A549 (cell line): Measurements from ENCODE around the gene LRRC51. TPM values are rescaled to one million over a fixed set of nuclear protein-coding genes. Genes with fewer than 3 reads are reported as not detected.
A peak's percentile ranks its signal among the peaks of the same experiment; 100 is the strongest.

Experiments
- ATAC-seq, 2 experiments: fragments of 200-7000 bp in 1 of 2; fragments of >200 bp in 1 of 2; cut with Nextera tagmentation in 1 of 2; cut with Tn5 transposase in 1 of 2; 3 replicates each; pipeline versions ENCODE4 v1.8.0 to v1.9.1; 2018 to 2020; ENCODE audit warnings: mild to moderate bottlenecking in 1 of 2, moderate library complexity in 1 of 2
- CTCF ChIA-PET: fragments of 300-600 bp; sonication (Branson Sonifier 250); formaldehyde crosslinking; extraction: SDS; loops from one replicate; lab custom pipeline; 2021; ENCODE audit warnings: antibody characterized with exemption, inconsistent platforms; lab: Yijun Ruan, JAX
- POLR2A ChIA-PET: fragments of 350-600 bp; formaldehyde crosslinking; extraction: SDS; loops from one replicate; lab custom pipeline; 2021; ENCODE audit warnings: antibody characterized with exemption, inconsistent platforms; lab: Yijun Ruan, JAX
- DNase-seq, 2 experiments: peaks; one replicate each; pipeline versions ENCODE4 v3.0.0 to v3.0.0-alpha.2; 2011 to 2016; ENCODE audit warnings: low read depth in 1 of 2, low spot score in 1 of 2
- FAIRE-seq: peaks from 2 replicates; lab custom pipeline; 2011; peaks lifted over from hg19 to GRCh38; lab: Jason Lieb, UNC
- H3K27ac ChIP-seq, 2 experiments: fragments of >200 bp; sonication (Bioruptor Twin); formaldehyde crosslinking; 3 replicates each; pipeline ENCODE4 v1.5.1; 2016 to 2017
- H3K4me1 ChIP-seq: fragments of >200 bp; sonication (Bioruptor Twin); formaldehyde crosslinking; 3 replicates; pipeline ENCODE4 v1.6.1; 2016
- H3K4me2 ChIP-seq: fragments of >200 bp; sonication (Bioruptor Twin); formaldehyde crosslinking; 3 replicates; pipeline ENCODE4 v1.6.1; 2016
- H3K4me3 ChIP-seq: fragments of >200 bp; sonication (Bioruptor Twin); formaldehyde crosslinking; 3 replicates; pipeline ENCODE4 v1.5.1; 2016
- H3K9me3 ChIP-seq: fragments of >200 bp; sonication (Bioruptor Twin); formaldehyde crosslinking; 3 replicates; pipeline ENCODE4 v1.6.1; 2016
- CBX2 ChIP-seq: fragments of 200-600 bp; sonication (generic); IDR thresholded peaks from 2 replicates; pipeline ENCODE4 v1.6.1; 2016; ENCODE audit warnings: low read depth, mild to moderate bottlenecking, borderline replicate concordance
- CHD2 ChIP-seq: fragments of 150-350 bp; IDR thresholded peaks from 2 replicates; pipeline ENCODE4 v1.6.1; 2014; ENCODE audit warnings: low read length; ENCODE audit not compliant: partially characterized antibody
- CHD4 ChIP-seq: fragments of 200-600 bp; sonication (generic); IDR thresholded peaks from 2 replicates; pipeline ENCODE4 v1.6.1; 2016; ENCODE audit warnings: antibody characterized with exemption, mild to moderate bottlenecking, borderline replicate concordance
- EHF ChIP-seq: fragments of 250-450 bp; sonication (Bioruptor Pico); IDR thresholded peaks from 2 replicates; pipeline ENCODE4 v1.5.0; 2020; ENCODE audit warnings: mild to moderate bottlenecking
- ELK1 ChIP-seq: fragments of 150-350 bp; IDR thresholded peaks from 2 replicates; pipeline ENCODE4 v1.6.1; 2014; ENCODE audit warnings: low read depth, mild to moderate bottlenecking, low read length
- FOSB ChIP-seq: fragments of 250-450 bp; sonication (Bioruptor Pico); IDR thresholded peaks from 2 replicates; pipeline ENCODE4 v1.5.0; 2020; ENCODE audit warnings: mild to moderate bottlenecking, moderate library complexity
- FOSL2 ChIP-seq, 2 experiments: fragments of 450-650 bp in 1 of 2; fragments of >200 bp in 1 of 2; sonication (Bioruptor Twin) in 1 of 2; formaldehyde crosslinking; IDR thresholded peaks; 2 replicates each; pipeline versions ENCODE4 v1.5.0 to v1.6.1; 2016 to 2020; ENCODE audit warnings: mild to moderate bottlenecking in 1 of 2, moderate library complexity in 1 of 2
- FOXS1 ChIP-seq: fragments of 250-450 bp; sonication (Bioruptor Pico); IDR thresholded peaks from 2 replicates; pipeline ENCODE4 v1.5.0; 2020; ENCODE audit warnings: mild to moderate bottlenecking, moderate library complexity
- HDAC2 ChIP-seq: fragments of 200-600 bp; sonication (generic); IDR thresholded peaks from 2 replicates; pipeline ENCODE4 v1.6.1; 2016
- HEYL ChIP-seq: fragments of 250-450 bp; sonication (Bioruptor Pico); IDR thresholded peaks from 2 replicates; pipeline ENCODE4 v1.8.0; 2021; ENCODE audit warnings: mild to moderate bottlenecking, moderate library complexity
- HOXB5 ChIP-seq: fragments of 250-450 bp; sonication (Bioruptor Pico); IDR thresholded peaks from 2 replicates; pipeline ENCODE4 v1.5.0; 2020; ENCODE audit warnings: mild to moderate bottlenecking, moderate library complexity
- KDM1A ChIP-seq: fragments of 200-600 bp; sonication (generic); IDR thresholded peaks from 2 replicates; pipeline ENCODE4 v1.6.1; 2016; ENCODE audit warnings: low read depth, mild to moderate bottlenecking
- MAFK ChIP-seq: fragments of 450-650 bp; IDR thresholded peaks from 2 replicates; pipeline ENCODE4 v1.6.1; 2014; ENCODE audit not compliant: partially characterized antibody
- MAX ChIP-seq: IDR thresholded peaks from 2 replicates; pipeline ENCODE4 v1.6.1; 2012
- MAZ ChIP-seq: fragments of 150-350 bp; IDR thresholded peaks from 2 replicates; pipeline ENCODE4 v1.6.1; 2014; ENCODE audit warnings: antibody characterized with exemption, low read depth, low read length, borderline replicate concordance
- MYC ChIP-seq: IDR thresholded peaks from 2 replicates; pipeline ENCODE4 v1.6.1; 2012; ENCODE audit warnings: mild to moderate bottlenecking, inconsistent platforms, low read length, improper control_type of control experiment, borderline replicate concordance
- NPAS2 ChIP-seq: fragments of 250-450 bp; sonication (Bioruptor Pico); IDR thresholded peaks from 2 replicates; pipeline ENCODE4 v1.8.0; 2022; ENCODE audit warnings: mild to moderate bottlenecking, moderate library complexity, borderline replicate concordance
- NR3C1 ChIP-seq: fragments of >200 bp; sonication (Bioruptor Twin); formaldehyde crosslinking; IDR thresholded peaks from 3 replicates; pipeline ENCODE4 v1.6.1; 2017
- RAD21 ChIP-seq, 2 experiments: fragments of >200 bp in 1 of 2; sonication (Bioruptor Twin) in 1 of 2; formaldehyde crosslinking in 1 of 2; IDR thresholded peaks in 1 of 2; conservative IDR thresholded peaks in 1 of 2; 2 replicates in 1 of 2; 3 replicates in 1 of 2; pipeline ENCODE4 v1.6.1; 2012 to 2018; ENCODE audit warnings: inconsistent platforms in 1 of 2
- REST ChIP-seq: fragments of 200-600 bp; sonication (generic); IDR thresholded peaks from 2 replicates; pipeline ENCODE4 v1.6.1; 2016; ENCODE audit warnings: antibody characterized with exemption, mild to moderate bottlenecking, moderate library complexity
- RFX5 ChIP-seq: fragments of 450-650 bp; IDR thresholded peaks from 2 replicates; pipeline ENCODE4 v1.7.1; 2014; ENCODE audit warnings: antibody characterized with exemption, mild to moderate bottlenecking, moderate library complexity
- RNF2 ChIP-seq: fragments of 200-600 bp; sonication (generic); IDR thresholded peaks from 2 replicates; pipeline ENCODE4 v1.6.1; 2016; ENCODE audit warnings: low read depth, mild to moderate bottlenecking, antibody characterized with exemption, moderate library complexity, borderline replicate concordance
- TFCP2L1 ChIP-seq: fragments of 250-450 bp; sonication (Bioruptor Pico); IDR thresholded peaks from 2 replicates; pipeline ENCODE4 v1.5.0; 2021; ENCODE audit warnings: mild to moderate bottlenecking
- TP53 ChIP-seq: fragments of 250-450 bp; sonication (Bioruptor Pico); IDR thresholded peaks from 2 replicates; pipeline ENCODE4 v1.5.0; 2021; ENCODE audit warnings: mild to moderate bottlenecking, moderate library complexity
- ZFP36 ChIP-seq: fragments of 450-650 bp; IDR thresholded peaks from 2 replicates; pipeline ENCODE4 v1.6.1; 2014; ENCODE audit warnings: borderline replicate concordance; ENCODE audit not compliant: partially characterized antibody
- ZNF302 ChIP-seq: fragments of 250-450 bp; sonication (Bioruptor Pico); IDR thresholded peaks from 2 replicates; pipeline ENCODE4 v1.9.0; 2021; ENCODE audit warnings: inconsistent platforms, mild to moderate bottlenecking, moderate library complexity
- ZSCAN20 ChIP-seq: fragments of 250-450 bp; sonication (Bioruptor Pico); IDR thresholded peaks from 2 replicates; pipeline ENCODE4 v1.8.0; 2022; ENCODE audit warnings: mild to moderate bottlenecking, moderate library complexity
- WGBS: methylation state at CpG from one replicate; pipeline ENCODE4 v1.1.6; 2017; ENCODE audit errors: missing lambda C conversion rate; 5-methylcytosine and 5-hydroxymethylcytosine counted together
- polyA plus RNA-seq, 4 experiments: library from polyadenylated mRNA; depleted of rRNA in 3 of 4; stranded (reverse); fragments of >200 nt; fragmentation: RNase III in 1 of 4; extraction: RNeasy Plus Mini Kit Qiagen cat#74134 plus additional on column Dnase treatment in 1 of 4; gene quantifications; 2 replicates in 3 of 4; 3 replicates in 1 of 4; pipeline ENCODE4 v1.2.3, GENCODE V29; 2011 to 2017
- TF ChIP-seq, protein P1 (sequence below): fragments of 450-650 bp; IDR thresholded peaks from 2 replicates; pipeline ENCODE4 v1.6.1; 2014; ENCODE audit warnings: antibody characterized with exemption
- TF ChIP-seq, protein P2 (sequence below): IDR thresholded peaks from 2 replicates; pipeline ENCODE4 v1.6.1; 2012; ENCODE audit warnings: low read depth, borderline replicate concordance
- TF ChIP-seq, protein P3 (sequence below): fragments of >200 bp; sonication (Bioruptor Twin); formaldehyde crosslinking; IDR thresholded peaks from 3 replicates; pipeline ENCODE4 v1.5.1; 2016

The LRRC51 gene
- polyA plus RNA-seq, 2 of the 4 experiments (the other 2 are of a cell fraction), result 8.2 to 14.3 TPM

DNA sequence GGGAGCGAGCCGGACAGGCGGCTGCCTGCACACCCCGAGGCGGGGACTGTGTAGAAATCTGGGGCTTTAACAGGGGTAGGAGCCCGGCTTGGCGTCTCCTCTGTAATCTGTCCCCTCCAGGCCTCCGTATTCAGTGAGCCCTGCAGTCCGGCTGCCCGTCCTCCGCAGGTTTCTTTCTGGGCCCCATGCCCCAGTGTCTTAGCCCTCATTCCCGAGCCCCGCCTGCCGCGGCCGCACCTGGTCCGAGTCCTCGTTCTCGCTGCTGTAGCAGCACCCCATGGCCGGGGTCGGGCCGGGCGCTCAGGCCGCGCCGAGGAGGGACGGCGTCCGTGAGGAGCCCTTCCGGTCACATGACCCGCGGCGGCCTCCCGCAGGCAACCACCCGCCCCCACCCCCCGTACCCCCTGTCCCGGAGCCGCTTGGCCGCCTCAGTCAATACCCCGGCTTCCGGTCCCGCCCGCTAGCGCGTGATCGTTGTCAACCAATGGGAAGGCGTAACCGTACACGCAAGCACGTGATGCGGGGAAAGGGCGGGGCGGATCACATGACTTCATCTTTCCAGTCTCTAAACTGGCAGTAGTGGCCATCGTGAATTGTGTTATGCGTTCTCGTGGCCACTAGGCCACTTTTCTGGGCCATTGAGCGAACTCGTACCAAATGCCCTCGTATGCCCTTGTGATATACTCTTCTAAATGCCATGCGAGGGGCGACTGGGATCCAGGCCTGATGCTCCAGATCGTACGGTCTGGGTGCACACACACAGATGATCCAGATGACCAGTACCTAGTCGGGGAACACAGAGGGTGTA lies 22.5 kb downstream of the LRRC51 start, which contains the start of gene LAMTOR1:
LAMTOR1 (minus strand) TSS at position 352 of the 808 bp plus-strand sequence; CDS start at position 279, 73 bp downstream.
- H3K4me3 ChIP-seq, result peak within 1 kb of the TSS; percentile 94
- DNase-seq (peak; percentile 90 to 99), FAIRE-seq (no peak), ATAC-seq (peak; percentile 87 to 96)
- H3K9me3 ChIP-seq, result no peaks in the 10 kb centered on the region
- peaks cover 14% of the 10 kb centered on the region for H3K4me1 ChIP-seq
- ChIA-PET POLR2A (interaction anchor here (0.6 to 3.3 kb wide), 2 partner anchors 8 to 9 kb away, joined by 3 to 20 read pairs; partner anchors contain the start of gene ANAPC15), CTCF (interaction anchor here (0.6 to 14.0 kb wide), 8 partner anchors 13 to 84 kb away, joined by 3 to 354 read pairs (median 6); no protein-coding TSS in a partner anchor)
- peak within 1 kb of the TSS; percentile 83 for H3K4me2 ChIP-seq
- peak within 1 kb of the TSS; percentile 93 to 94 for H3K27ac ChIP-seq
- 15% methylated on average over 28 of the region's 64 CpGs for WGBS
- TF ChIP-seq FOSB, result no peak
- TF ChIP-seq ZNF302 (CRISPR knock-in tag), result 0 out of 2 replicates have a peak, but pooled peaks have one; percentile 43
- peak; percentile 64; the same call in 1 of the 2 replicates for TF ChIP-seq TFCP2L1 (CRISPR knock-in tag)
- TF ChIP-seq MAZ, result peak; percentile 81
- peak; percentile 41; the same call in 1 of the 2 replicates for TF ChIP-seq EHF
- no peak for TF ChIP-seq NR3C1
- TF ChIP-seq CBX2, result no peak
- no peak for TF ChIP-seq RFX5
- TF ChIP-seq REST, result no peak
- peak; percentile 76 for TF ChIP-seq MAX
- 0 out of 2 replicates have a peak, but pooled peaks have one; percentile 49 for TF ChIP-seq HEYL
- TF ChIP-seq CHD4, result no peak
- no peak for TF ChIP-seq NPAS2 (CRISPR knock-in tag)
- no peak for TF ChIP-seq TP53 (CRISPR knock-in tag)
- TF ChIP-seq RNF2, result no peak
- no peak; the same call in 1 of the 2 replicates for TF ChIP-seq HOXB5 (CRISPR knock-in tag)
- TF ChIP-seq MYC, result no peak
- TF ChIP-seq FOXS1 (CRISPR knock-in tag), result no peak
- TF ChIP-seq, protein P1, sequence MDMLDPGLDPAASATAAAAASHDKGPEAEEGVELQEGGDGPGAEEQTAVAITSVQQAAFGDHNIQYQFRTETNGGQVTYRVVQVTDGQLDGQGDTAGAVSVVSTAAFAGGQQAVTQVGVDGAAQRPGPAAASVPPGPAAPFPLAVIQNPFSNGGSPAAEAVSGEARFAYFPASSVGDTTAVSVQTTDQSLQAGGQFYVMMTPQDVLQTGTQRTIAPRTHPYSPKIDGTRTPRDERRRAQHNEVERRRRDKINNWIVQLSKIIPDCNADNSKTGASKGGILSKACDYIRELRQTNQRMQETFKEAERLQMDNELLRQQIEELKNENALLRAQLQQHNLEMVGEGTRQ, result peak; percentile 99
- no peak for TF ChIP-seq KDM1A
- TF ChIP-seq, protein P2, sequence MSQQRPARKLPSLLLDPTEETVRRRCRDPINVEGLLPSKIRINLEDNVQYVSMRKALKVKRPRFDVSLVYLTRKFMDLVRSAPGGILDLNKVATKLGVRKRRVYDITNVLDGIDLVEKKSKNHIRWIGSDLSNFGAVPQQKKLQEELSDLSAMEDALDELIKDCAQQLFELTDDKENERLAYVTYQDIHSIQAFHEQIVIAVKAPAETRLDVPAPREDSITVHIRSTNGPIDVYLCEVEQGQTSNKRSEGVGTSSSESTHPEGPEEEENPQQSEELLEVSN, result peak; percentile 43; the same call in 1 of the 2 replicates
- no peak for TF ChIP-seq CHD2
- no peak for TF ChIP-seq ELK1
- no peak for TF ChIP-seq ZFP36
- TF ChIP-seq HDAC2, result no peak
- TF ChIP-seq, protein P3, sequence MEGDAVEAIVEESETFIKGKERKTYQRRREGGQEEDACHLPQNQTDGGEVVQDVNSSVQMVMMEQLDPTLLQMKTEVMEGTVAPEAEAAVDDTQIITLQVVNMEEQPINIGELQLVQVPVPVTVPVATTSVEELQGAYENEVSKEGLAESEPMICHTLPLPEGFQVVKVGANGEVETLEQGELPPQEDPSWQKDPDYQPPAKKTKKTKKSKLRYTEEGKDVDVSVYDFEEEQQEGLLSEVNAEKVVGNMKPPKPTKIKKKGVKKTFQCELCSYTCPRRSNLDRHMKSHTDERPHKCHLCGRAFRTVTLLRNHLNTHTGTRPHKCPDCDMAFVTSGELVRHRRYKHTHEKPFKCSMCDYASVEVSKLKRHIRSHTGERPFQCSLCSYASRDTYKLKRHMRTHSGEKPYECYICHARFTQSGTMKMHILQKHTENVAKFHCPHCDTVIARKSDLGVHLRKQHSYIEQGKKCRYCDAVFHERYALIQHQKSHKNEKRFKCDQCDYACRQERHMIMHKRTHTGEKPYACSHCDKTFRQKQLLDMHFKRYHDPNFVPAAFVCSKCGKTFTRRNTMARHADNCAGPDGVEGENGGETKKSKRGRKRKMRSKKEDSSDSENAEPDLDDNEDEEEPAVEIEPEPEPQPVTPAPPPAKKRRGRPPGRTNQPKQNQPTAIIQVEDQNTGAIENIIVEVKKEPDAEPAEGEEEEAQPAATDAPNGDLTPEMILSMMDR, result no peak
- no peak for TF ChIP-seq RAD21 (conservative IDR thresholded peaks at IDR 0.05 in 1 of 2, IDR thresholded peaks at IDR 0.05 in 1 of 2)
- TF ChIP-seq FOSL2 (IDR thresholded peaks at IDR 0.05), result no peak
- TF ChIP-seq FOSL2 (CRISPR knock-in tag; IDR thresholded peaks at IDR 0.05), result no peak
- peak; percentile 39; the same call in 1 of the 2 replicates for TF ChIP-seq ZSCAN20 (CRISPR knock-in tag)
- TF ChIP-seq MAFK, result no peak
